GM18867 (cell line): ENCODE results near the gene GDI1.

Experiments
- ATAC-seq: cut with Tn5 transposase; IDR thresholded peaks from one replicate; pipeline ENCODE4 v1.9.1; 2021; ENCODE audit warnings: mild to moderate bottlenecking, moderate library complexity; ENCODE audit not compliant: unreplicated experiment

GDI1 gene

DNA sequence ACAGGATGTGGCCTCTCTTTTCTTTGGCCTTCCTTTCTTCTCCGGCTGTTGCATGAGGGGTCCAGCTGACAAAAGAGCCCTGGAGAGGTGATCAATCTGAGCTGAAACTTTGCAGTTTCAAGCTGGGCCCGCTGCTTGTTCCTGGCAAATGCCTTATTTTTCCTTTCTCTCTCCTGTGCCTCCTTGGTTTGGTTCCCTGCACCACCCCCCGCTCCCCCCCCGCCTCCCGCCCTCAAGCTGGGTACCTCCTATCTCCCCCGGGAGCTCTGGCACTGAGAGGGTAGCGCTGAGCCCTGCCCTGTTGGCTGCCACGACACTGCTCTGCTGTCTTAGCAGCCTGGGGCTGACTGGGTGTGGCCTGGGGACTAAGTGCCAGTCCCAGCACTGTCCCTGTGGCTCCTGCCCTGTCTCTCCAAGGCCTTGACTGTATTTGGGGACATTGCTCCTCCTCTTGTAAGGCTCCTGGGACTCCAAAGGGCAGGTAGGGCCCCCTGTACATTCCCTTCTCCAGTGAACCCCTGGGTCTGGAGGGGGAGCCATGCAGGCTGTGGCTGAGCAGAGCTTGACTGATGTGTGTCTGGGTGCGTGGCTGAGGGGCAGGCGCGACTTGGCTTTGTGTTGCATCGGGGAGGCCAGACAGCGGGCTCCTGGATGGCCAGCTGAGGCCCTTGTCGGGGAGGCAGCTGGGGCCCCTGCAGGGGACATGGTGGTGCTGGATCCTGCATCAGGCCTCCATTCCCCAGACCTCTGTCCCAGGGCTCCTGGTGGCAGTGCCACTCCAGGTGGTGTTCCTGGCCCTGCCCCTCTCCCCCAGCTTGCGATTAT lies 22.2 kb downstream of the GDI1 start:
- ATAC-seq: no peak

DNA sequence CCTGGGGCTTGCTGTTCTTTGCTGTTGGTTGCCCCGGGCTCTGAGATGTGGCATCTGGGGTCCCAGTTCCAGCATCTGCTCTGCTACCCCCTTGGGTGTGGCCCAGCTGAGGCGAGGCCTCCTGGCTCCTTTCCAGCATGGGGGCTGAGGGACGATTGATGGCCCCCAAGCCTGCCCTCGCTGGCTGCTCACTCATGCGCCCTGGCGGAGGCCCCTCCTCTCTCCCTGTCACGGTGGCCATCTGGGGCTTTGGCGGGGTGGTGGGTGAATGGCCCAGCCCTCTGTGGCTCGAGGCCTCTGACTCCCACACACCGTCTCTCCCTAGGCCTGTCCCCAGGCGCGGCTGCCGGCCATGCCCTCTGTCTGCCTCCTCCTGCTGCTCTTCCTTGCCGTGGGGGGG lies 22.9 kb downstream of the GDI1 start:
- ATAC-seq: no peak

DNA sequence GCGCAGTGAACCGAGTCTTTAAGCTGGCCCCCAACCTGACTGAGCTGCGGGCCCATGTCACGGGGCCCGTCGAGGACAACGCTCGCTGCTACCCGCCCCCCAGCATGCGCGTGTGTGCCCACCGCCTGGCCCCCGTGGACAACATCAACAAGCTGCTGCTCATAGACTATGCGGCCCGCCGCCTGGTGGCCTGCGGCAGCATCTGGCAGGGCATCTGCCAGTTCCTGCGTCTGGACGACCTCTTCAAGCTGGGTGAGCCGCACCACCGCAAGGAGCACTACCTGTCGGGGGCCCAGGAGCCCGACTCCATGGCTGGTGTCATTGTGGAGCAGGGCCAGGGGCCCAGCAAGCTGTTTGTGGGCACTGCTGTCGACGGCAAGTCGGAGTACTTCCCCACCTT lies 23.4 kb downstream of the GDI1 start:
- ATAC-seq: no peak

DNA sequence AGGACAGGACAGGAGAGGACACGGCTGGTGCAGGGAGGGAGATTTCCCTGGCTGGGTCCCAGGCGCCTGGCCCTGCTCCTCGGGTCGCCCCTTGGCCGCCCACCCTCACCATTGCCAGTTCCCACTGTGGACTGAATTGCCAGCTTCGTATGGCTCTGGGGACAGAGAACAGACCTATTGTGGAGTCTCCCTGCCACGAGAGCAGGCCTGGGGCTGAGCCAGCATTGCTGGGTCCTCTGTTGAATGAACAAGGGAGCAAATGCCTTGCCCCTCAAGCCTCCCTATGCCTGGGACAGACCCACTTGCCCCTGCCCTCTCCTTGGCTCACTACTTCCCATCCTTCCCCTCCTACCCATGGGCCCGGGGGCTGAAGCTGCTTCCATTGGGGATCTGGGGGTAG lies 25.4 kb downstream of the GDI1 start:
- ATAC-seq: no peak

DNA sequence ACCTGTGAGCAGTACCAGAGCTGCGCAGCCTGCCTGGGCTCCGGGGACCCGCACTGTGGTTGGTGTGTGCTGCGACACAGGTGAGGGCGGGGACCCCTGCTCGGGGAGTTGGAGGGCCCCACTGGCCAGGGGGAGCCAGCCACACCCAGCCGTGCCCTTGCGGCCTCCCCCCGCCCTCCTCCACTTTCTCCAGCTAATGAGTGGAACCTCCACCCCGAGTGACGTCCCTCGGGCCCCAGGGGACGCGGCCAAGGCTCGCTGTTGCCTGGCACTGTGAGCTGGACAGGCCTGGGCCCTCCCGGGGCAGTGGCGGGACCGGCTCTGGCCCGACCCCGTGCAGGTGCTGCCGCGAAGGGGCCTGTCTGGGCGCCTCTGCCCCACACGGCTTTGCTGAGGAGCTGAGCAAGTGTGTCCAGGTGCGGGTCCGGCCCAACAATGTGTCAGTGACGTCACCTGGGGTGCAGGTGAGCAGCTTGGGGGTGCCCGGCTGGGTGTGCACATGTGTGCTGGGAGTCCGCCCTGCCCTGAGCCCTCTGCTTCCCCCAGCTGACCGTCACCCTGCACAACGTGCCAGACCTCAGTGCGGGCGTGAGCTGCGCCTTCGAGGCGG lies 26.8 kb downstream of the GDI1 start:
- ATAC-seq: no peak

DNA sequence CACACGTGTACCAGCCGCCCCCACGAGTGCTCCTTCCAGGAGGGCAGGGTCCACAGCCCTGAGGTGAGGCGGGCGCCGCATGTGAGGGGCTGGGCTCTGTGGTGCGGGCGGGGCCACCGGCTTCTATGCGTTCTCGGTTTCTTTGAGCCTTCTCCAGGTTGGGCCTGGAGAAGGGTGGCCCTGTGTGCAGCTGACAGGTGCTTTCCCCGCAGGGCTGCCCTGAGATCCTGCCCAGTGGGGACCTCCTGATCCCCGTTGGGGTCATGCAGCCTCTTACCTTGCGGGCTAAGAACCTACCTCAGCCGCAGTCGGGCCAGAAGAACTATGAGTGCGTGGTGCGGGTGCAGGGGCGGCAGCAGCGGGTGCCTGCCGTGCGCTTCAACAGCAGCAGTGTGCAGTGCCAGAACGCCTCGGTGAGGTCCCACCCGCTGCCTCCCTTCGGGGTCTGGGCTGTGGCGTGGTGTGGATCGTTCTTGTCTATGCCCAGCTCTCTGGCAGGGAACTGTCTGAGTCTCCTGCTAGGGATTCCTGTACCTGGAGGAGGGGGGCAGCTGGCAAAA lies 27.9 kb downstream of the GDI1 start:
- ATAC-seq: no peak

DNA sequence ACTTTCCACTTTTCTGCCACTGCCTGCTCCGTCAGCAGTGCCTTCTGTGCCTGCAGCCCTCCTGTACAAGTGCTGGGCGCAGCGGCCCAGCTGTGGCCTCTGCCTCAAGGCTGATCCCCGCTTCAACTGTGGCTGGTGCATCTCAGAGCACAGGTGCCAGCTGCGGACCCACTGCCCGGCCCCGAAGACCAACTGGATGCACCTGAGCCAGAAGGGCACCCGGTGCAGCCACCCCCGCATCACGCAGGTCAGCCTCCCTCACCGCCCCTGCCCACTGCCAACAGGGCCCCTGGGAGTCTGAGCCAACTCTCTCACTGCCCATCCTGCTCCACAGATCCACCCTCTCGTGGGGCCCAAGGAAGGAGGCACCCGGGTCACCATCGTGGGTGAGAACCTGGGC lies 28.6 kb downstream of the GDI1 start:
- ATAC-seq: no peak

DNA sequence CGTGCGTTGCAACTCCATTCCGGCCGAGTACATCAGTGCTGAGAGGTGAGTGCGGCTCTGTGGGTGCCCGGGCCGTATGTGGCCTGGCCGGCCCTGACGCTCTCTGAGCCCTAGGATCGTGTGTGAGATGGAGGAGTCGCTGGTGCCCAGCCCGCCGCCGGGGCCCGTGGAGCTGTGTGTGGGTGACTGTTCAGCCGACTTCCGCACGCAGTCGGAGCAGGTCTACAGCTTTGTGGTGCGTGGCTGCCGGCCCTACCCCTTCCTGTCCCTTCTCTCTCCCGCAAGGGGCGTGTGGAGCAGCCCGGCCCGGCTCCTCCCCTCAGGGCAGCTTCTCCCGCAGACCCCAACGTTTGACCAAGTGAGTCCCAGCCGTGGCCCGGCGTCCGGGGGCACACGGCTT lies 29.1 kb downstream of the GDI1 start:
- ATAC-seq: no peak

DNA sequence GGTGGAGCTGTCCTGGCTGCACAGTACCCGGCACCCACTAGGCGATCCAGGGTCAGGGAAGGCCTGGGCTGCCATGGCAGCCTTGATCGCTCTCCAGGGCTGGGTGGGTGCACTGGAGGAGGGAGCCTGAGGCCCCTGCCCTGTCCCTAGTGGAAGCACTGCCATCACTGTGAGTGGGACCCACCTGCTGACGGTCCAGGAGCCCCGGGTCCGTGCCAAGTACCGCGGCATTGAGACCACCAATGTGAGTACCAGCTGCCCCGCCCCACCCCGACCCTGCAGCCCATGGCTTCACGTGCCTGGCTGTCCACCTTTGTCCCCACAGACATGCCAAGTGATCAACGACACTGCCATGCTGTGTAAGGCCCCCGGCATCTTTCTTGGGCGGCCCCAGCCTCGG lies 30.0 kb downstream of the GDI1 start:
- ATAC-seq: no peak

DNA sequence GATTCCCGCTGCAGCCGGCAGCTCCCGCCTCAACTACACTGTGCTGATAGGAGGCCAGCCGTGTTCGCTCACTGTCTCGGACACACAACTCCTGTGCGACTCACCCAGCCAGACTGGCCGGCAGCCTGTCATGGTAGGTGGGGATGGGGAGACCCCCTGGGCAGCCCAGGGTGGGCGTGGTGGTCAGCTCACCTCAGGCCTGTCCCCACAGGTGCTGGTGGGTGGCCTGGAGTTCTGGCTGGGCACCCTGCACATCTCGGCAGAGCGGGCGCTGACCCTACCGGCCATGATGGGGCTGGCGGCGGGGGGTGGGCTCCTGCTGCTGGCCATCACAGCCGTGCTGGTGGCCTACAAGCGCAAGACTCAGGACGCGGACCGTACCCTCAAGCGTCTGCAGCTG lies 30.6 kb downstream of the GDI1 start:
- no peak for ATAC-seq

DNA sequence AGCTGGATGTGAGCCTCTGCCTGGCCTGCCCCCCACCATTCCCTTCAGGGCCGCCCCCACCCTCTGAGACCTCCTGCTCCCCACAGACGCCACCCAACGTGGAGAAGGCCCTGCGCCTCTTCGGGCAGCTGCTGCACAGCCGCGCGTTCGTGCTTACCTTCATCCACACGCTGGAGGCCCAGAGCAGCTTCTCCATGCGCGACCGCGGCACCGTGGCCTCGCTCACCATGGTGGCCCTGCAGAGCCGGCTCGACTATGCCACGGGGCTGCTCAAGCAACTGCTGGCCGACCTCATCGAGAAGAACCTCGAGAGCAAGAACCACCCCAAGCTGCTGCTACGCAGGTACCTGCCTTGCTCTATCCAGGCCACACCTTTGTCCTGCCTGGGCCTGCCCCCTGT lies 31.3 kb downstream of the GDI1 start:
- no peak for ATAC-seq

DNA sequence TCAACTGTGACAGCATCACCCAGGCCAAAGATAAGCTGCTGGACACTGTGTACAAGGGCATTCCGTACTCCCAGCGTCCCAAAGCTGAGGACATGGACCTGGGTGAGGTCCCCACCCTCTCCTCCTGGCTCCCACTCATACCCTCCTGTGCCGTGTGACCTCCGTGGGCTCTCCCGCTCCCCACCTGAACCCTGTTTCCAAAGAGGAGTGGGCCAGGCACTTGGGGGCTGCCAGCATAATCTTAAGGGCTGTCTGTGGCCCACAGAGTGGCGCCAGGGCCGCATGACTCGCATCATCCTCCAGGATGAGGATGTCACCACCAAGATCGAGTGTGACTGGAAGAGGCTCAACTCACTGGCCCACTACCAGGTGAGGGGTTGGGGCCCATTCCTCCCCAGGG lies 32.2 kb downstream of the GDI1 start:
- no peak for ATAC-seq

DNA sequence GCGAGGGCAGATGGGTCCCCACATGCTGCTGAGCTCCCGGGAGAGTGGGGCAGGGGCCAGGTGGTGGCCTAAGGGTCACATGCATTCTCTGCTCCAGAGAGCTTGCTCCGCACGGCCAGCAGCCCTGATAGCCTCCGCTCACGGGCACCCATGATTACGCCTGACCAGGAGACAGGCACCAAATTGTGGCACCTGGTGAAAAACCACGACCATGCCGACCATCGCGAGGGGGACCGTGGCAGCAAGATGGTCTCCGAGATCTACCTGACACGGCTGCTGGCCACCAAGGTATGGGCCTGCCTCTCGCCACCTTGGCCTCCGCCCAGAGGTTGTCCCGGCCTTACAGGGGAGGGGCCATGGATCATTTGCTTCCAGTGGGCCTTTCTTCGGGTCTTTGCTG lies 32.9 kb downstream of the GDI1 start:
- ATAC-seq: no peak

DNA sequence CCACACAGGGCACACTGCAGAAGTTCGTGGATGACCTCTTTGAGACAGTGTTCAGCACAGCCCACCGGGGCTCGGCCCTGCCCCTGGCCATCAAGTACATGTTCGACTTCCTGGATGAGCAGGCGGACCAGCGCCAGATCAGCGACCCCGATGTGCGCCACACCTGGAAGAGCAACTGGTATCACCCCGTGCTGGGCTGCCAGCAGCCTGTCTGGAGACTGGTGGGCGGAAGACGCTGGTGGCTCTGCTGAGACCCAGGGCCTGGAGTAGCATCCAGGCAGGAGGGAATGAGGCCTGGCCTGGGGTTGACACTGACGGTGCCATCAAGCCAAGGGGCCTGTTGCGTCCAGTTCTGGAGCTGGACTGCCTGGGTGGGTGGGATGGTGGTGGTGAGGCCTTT lies 33.5 kb downstream of the GDI1 start:
- ATAC-seq: no peak

DNA sequence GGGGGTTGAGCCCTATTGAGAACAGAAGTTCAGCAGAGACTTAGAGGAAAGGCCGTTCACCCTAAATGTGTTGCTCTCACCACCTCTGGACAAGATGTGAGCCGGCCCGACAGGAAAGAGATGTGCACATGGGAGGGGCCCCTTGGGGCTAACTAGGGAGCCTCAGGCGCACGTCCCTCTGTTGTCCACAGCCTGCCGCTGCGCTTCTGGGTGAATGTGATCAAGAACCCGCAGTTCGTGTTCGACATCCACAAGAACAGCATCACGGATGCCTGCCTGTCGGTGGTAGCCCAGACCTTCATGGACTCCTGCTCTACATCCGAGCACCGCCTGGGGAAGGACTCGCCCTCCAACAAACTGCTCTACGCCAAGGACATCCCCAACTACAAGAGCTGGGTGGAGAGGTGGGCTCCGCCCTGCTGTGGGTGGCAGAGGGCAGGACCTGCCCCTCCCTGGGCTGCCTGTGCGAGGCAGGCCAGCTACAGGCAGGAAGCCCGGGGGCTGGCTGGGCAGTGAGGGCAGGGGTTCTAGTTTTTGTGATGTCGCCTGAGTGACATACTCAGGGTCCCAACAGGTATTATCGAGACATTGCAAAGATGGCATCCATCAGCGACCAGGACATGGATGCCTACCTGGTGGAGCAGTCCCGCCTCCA lies 34.1 kb downstream of the GDI1 start:
- ATAC-seq: no peak

DNA sequence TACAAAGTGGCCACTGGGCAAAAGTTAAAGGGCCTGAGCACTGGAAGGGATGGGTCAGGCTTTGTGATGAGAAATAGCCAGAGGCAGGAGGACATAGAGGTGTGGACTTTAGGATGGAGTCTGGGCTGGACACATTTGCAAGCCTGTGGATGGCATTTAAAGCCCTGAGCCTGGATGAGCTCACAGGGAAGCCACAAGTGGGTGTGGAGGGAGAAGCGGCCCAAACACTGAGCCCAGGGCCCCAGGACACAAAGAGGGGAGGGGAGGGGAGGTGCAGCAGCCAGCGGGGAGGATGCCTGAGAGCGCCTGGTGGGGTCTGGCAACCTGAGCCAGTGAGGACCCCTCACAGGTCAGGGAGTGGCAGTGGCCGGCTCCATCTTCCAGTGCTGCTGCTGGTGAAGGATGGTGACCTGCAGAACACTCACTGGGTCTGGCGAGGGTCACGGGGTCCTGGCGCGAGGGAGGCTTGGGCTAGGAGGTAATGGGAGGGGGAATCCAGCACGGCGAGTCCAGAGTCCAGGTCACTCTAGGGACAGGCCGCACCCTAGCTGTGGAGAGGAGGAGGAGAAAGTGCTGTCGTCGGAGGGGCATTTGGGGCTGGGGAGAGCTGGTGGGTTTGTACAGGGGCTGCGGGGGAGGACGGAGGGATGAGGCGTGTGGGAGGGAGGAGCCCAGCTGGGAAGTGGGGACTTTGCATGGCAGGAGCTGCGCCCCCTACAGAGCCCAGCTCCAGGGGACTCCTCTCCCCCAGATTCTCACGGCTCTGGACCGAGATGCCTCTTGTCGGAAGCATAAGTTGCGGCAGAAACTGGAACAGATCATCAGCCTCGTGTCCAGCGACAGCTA lies 35.1 kb downstream of the GDI1 start:
- ATAC-seq: no peak

DNA sequence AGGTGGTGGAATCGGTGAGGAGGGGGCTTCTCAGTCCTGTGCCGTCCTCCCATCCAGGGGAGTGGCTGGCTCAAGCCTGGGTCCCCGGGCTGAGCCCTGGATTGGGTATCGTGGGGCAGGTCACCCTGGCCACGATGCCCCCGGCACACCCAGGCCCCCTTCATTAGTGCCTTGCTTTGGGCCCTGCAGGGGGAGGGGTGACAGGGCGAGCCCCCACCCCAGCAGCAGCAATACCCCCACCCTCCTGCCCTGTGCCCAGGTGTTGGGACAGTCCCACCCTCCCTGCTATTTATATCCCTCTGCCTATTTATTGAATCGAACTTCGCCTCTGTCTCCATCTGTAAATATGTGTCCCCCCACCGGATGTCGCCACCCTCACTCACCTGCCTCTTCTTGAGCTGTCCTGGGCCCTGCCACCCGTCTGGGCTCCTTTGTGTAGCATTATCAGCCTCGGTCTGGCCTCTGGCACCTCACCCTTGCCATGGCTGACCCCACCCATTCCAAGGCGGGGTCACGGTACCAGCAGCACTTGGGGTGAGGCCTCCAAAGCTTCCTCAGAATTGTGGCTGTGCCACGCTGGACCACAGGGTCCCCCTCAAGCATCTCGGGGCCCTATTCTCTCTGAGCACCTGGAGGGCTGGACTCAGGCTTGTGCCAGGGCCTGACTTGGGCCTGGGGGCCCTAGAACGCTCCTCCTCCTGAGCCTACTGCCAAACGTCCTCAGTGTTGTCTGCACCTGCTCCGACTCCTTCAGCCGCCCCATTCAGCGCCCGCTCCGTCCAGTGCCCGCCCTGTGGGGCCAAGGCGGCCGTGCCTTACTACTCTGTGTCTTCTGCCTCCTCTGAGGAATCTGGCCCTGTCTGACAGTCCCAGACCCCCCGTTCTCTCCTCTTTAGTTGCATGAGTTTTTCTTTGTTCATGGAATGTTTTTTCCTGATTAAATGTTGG lies 36.0 kb downstream of the GDI1 start:
- ATAC-seq: no peak

DNA sequence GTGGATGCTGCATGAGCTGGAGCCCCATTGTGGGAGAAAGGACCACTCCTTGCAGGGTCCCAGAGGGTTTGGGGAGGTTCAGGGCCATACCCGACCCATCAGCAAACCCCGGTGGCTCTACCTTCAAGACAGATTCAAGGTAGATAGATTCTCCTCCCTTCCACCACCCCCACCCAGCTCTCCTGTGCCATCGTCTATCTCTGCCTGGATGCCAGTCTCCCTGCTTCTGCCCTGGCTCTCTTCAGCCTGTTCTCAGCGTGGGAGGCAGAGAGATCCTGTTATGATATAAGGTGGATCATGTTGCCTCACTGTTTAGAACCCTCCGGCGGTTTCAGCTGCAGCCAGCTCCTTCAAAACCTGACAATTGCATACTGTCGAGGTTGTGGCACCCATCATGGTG lies 36.7 kb downstream of the GDI1 start:
- no peak for ATAC-seq

DNA sequence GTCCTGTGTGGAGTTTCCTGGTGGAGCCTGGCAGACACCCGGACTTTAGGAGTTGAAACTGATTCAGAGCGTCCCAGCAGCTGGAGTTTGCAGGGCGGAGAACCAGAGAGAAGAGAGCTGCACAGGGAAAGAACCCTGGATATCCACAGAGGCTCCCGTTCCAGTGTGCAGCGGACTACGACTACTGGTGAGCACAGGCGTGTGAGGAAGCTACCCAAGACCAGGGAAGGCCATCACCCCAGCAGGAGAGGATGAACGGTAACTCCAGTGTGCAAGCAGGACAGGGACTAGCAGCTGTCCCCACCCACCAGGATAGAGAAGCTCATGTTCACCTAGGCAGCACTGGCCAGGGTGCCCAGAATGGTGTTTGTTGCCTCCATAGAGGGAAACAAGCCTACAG lies 39.9 kb downstream of the GDI1 start:
- no peak for ATAC-seq

DNA sequence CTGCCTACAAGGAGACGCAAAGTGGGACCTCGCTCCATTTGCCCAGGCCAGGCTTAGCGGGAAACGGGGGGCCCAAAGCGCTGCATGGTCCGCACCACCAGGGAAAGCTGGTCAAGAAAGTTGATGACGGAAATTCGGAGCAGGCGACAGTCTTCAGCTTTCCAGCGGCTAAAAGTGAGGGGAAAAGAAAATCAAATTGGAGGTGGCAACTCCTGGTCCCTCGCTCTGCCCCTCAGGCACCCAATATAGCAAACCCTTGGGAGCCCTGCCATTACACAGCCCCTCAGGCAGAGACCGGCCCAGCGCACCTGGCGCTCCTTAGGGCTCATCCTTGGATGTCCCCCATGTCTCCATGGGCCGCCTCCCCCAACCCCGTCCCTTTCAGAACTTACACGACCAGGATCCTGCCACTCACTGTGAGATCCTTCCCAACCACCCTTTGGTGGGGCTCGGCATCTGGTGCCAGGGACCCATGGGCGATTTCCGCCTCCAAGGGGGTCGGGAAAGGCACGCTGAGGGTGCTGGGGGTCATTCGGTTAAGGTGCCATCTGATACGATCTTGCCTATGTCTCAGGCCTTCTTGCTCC lies 41.0 kb downstream of the GDI1 start:
- ATAC-seq: no peak
